Brain pericyte (primary cell): ENCODE measurements around the gene PDE6B.

Experiments
- DNase-seq: peaks from one replicate; pipeline ENCODE4 v3.0.0-alpha.2; 2012; ENCODE audit warnings: low read depth, low spot score

The PDE6B gene

DNA sequence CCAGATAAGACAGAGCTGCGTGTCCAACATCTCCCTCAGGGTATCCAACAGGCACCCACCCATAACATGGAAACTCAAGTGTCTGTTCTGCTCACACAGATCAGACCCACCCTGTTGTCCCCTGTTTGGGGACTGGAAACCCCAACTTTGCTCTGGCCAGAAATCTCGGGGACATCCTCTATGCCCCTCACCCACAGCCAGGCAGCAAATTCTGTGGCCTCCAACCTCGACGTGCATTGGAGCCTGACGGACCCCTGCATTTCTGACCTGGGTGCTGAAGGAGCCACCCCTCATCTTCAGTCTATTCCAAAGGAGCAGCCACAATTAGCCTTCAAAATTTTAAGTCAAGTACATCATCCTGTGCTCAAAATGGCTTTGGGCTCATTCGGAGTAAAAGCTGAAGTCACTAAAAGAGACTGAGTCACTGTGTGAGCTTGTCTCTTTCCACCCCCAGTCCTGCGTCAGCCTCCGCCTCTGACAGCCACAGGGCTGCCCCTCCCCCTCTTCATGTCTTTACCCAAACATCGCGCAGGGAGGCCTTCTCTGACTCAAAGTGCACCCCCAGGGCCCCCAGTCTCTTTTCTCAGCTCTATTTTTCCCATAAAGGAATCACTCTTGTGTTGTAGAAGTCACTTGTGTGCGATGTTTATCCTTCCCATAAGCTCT, 24.4 kb upstream of the PDE6B start:
- no peak for DNase-seq

DNA sequence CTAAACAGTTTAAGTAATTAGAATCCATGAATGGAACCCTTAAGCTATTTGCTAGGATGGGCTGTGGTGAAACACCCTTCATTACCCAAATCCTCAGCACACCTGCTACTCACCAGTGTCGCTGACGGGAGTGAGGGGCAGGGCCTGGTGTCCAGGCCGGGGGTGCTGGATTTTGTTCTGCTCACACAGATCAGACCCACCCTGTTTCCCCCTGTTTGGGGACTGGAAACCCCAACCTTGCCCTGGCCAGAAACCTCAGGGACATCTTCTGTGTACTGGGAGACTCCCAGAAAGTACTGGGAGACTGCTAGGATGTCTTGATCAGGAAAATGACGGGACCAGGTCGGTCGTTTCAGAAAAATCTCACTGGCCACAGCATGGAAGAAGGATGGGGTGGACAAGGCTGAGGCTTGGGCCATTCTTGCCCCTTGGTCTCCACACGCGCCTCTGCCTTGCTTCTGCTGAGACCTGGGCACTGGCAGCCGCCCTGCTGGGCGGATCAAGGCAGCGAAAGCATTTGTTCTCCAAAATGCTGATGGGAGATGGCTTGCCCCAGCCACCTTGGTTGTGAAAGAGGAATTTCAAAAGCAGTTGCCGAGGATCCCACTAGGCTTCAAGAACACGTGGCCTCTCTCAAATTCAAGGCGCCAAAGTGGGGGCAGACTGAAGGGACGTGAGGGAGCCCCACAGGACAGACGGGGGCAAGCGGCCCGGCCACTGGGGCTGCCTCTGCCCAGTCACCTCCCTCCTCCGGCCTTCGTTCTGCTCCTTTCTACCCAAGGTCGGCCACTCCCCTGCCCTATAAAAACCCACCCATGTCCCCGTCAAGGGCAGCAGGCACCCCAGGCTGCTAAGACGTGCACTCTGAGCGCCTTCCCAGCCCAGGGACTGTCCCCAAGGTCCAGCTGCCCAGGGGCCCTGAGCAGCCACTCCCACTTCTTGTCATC, 23.5 kb upstream of the PDE6B start:
- DNase-seq, result no peak

DNA sequence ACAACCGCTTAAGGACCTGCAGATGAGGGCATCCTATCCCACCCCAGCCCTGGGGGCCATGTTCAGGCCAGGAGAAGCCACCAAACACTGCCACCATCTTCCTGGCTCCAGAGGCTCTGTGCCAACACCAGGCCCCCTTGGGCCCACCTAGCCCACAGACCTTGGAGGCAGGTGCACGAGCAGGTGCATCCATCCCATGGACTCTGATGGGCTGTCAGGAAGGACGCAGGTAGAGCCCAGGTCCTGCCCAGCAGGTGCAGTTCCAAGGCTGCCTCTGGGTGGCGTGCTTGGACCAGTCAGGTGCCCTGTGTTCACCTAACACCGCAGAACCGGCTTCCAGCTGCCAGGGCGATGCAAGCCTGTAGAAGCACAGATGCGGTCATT, 22.8 kb upstream of the PDE6B start:
- DNase-seq, result no peak

DNA sequence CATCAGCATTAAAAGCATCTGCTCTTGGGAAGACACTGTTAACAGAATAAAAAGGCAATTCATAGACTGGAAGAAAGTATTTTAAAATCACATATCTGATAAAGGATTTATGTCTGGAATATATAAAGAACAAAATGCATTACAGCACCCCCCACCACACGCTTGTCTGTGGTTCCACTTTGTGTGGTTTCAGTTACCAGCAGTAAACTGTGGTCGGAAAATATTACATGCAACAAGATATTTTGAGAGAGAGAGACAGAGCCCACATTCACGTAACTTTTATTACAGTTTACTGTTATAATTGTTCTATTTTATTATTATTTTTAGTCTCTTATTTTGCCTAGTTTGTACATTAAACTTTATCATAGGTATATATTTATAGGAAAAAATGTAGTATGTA, 21.2 kb upstream of the PDE6B start:
- DNase-seq, result no peak

DNA sequence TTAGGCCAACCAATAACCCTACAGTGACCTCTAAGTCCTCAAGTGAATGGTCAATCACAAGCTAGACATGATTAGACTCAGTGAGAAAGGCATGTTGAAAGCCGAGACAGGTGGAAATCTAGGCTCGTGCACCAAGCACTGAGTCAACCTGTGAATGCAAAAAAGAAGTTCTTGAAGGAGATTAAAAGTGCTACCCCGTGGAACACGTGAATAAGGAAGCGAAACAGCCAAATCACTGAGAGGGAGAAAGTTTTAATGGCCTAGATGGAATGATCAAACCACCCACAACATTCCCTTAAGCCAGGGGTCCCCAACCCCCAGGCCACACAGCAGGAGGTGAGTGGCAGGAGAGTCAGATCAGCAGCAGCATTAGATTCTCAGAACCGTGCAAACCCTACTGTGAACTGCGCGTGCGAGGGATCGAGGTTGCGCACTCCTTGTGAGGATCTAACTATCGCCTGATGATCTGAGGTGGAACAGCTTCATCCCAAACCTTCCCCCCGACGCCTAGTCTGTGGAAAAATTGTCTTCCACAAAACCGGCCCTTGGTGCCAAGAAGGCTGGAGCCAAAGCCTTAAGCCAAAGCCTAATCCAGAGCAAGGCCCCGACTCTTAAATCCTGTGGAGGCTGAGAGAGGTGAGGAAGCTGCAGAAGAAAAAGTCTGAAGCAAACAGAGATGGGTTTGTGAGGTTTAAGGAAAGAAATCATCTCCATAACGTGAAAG, 19.5 kb upstream of the PDE6B start:
- no peak for DNase-seq

DNA sequence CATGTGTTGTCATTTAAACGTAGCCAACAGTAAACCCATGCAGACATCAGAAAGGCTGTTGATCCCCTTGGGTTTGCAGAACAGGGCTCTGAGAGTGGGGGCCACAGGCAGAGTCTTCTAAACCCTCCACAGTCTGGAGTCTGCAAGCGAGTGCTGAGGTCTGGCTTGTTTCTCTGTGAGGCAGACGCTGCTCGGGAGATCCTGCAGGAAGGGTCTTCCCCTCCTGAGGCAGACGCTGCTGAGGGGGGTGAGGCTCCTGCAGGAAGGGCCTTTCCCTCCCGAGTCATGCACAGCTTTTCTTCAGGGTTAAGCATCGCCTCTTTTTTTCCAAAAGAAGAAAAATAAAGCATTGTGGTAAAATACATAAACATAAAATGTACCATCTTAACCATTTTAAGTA, 17.1 kb upstream of the PDE6B start:
- DNase-seq, result no peak

DNA sequence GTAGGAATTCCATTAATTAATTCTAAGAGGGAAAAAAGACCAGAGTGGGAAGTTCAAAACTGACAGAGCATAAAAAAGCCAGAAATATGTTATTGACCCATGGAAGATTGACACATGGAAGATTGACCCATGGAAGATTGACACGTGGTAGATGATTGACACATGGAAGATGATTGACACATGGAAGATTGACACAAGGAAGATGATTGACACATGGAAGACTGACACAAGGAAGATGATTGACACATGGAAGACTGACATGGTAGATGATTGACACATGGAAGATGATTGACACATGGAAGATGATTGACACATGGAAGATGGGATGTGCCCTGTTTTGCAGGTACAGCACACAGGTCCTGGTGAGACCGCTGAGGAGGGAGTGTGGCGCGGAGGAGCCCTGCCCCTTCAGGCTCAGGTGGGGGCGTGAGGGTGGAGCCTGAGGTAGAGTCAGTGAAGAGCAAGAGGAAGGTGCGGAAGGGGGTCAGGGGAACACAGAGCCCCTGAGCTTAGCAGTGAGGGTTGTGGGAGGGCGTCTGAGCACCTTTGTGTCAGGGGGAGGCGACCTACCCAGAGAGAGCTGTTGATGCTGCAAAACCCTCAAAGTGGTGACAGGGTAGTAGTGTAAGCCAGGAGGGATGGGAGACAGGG, 15.8 kb upstream of the PDE6B start:
- DNase-seq, result no peak

DNA sequence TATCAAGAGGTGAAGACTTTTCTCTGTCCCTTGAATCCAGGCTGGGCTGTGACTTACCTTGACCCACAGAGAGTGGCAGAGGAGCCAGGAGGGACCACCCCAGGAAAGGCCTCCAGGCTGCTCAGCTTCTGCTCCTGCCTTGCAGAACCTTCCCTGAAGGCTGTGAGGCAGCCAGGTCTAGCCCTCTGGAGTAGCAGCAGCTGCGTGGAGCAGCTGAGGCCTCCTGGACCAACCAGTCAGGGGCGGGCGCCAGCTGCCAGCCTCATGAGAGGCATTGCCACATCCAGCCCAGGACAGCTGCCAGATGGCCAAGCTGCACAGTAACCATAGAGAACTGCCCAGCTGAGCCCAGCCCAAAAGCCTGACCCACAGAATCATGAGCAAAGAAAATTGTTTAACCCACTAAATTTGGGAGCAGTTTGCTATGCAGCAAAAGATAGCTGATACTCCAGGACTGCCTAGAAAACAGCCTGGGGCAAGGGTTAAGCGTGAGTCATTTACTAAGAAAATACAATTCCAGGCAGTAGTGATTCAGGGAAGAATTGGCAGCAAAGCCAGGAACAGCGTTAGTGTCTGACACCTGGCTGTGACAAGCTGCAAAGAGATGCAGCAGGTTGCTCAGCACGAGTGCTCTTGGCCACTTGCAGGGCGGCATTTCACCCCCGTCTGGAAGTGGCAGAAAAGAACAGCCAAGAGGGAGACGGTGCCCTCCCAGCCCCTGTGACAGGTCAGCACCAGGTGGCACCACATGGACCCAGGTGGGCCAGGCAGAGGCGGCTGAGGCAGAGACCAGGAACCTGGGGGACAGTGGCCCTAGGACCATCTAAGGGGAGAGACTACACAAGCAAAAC, 14.7 kb upstream of the PDE6B start:
- DNase-seq, result no peak

DNA sequence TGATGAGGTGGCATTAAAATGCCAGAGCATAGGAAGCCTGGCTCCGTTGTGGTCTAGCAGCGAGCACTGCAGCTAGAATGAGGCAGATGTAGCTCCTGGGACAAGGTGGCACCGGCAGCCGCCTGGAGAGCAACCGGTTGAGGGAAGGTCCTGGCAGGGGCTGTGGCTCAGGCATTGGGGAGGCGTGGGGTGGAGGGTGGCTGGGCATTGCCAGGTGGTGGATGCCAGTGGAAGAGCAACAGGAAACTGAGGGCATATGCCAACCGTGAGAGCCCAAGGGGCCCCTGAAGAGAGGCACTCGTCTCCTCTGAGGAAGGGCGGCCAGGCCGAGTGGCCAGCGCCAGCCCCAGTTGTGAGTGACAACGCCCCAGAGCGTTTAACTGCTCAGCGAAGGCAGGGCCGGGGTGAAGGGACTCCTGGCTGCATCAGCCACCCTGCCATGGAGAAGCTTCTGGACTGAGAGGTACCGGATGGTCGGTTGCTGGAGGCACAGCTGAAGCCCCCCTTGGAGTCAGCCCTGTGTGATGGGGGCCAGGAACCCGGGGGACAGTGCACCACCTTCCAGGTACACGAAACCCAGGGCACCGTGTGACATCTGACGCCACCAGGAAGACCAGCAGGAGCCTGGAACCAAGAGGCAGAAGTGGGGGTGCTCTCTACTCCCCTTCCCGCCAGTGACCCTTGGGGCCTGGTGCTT, 13.2 kb upstream of the PDE6B start:
- no peak for DNase-seq

DNA sequence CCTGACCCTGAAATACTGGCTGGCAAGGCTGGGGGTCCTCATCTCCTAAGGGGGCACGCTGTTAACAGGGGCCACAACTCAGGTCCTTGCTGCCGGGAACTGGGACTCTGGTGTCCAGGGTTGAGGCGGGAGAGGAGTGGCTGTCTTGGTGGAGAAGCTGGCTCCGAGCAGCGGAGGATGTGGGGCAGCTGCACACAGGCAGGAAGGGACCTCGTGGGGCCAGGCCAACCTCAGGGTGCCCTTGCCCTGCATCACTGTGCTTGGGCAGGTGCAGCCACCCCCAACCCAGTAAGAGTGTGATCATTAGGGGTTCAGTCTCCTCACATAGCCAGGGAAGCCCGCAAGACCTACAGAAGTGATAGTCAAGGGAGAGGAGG, 12.6 kb upstream of the PDE6B start:
- DNase-seq, result no peak

DNA sequence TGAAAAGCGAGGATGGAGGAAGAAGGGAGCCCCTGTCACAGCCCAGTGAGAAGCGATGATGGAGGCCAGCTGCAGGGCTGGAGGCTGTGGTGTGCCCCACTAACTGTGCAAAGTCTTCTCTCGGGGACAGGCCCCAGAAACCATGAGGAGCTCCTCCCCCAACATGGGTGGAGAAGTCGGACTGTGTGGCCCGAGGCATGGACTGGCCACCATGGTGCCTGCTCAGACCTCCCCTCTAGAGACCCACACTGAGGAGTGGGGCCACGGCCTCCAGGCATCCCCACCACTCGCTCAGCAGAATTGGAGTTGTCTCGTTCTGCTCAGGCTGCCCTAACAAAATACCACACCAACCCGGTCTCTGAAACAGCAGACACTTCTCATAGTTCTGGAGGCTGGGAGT, 12.2 kb upstream of the PDE6B start:
- DNase-seq, result no peak

DNA sequence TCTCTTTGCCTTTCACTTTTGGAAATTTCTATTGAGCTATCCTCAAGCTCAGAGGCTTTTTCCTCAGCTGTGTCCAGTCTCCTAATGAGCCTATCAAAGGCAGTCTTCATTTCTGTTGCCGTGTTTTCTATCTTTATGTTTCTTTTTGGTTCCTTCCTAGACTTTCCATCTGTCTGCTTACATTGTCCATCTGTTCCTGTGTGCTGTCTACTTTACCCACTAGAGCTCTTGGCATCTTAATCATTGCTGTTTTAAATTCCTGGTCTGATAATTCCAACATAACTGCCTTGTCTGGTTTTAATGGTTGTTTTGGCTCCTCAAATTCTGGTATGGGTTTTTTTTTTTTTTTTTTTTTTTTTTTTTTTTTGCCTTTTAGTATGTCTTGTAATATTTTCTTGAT, 9.3 kb upstream of the PDE6B start:
- DNase-seq, result no peak

DNA sequence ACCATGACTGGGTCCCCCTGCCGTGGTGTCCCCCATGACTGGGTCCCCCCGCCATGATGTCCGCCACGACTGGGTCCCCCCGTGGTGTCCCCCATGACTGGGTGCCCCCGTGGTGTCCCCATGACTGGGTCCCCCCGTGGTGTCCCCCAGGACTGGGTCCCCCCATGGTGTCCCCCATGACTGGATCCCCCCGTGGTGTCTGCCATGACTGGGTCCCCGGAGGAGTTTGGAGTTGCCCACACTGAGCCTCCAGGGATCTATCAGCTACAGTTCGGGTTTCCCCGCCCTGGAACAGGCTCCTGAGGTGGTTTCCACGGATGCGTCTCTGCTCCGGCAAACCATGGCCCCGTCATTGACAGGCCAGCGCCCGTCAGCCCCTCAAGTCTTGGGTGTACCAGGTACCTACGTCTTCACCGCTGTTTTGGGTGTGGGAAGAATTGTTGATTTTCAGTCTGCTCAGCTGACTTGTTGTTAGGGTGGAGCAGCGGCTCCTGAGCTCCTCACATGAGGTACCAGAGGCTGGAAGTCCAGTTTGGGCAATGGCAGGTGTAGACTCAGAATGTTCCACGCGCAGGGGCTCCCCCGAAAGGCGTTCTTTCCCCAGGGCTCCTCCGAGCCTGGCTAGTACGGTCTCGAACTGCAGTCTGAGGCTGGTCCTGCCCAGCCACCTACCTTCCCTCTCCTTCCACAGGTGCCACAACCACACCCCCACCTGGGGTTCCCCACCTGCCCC, 8.3 kb upstream of the PDE6B start:
- no peak for DNase-seq

DNA sequence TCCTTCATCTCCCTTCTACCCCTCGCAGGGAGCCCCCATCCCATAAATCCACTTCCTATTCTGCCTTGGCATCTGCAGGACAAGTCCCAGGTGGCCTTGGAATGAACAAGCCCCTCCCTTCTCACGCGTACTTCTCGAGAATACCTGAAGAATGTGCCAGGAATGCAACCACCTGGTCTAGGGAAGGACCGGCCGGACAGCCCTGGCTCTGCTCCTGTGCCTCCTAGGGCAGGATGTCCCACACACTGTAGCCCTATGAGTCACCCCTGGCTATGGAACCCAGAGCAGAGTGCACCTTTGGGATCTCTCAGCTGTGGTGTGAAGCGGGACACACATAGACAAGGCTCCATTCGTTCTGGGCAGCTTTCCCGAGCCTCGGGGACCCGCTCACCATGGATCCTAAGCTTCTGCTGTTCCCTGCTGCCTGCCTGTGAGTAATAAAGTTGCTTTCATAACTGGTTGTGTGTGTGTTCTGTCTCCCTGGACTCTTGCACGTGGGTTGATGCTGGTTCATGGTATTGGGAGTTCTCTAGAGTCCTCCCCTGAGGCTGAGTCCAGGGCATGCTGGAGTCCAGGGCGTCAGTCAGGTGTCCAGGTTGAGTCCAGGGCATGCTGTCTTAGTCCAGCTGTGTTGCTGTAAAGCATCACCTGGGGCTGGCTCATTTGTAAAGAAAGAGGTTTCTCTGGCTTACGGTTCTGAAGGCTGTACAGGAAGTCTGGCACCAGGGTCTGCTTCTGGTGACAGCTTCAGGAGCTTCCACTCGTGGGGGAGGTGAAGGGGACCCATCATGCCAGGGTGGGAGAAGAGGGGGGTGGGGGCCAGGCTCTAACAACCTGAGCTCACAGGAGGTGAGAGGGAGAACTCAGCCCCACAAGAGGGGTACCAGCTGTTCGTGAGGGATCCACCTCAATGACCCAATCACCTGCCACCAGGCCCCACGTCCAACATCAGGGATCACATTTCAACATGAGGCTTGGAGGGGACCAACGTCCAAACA, 7.4 kb upstream of the PDE6B start:
- no peak for DNase-seq

DNA sequence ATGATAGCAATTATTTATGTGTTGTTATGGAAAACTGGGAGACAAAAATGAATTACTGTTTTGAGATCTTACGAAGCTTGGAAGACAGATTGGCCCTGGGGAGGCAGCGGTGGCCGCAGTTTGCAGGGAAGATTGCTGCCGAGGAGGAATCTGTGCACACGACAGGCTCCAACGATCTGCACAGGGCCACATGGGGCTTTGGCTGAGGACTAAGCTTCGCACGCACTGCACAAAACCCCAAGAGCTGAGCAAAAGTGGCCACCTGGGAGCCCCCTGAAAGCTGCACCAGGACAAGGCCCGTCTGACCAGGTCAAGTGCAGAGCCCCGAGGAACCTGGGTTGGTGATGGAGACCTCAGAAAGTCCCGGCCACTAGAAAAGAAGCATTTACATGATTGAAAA, 5.2 kb upstream of the PDE6B start:
- no peak for DNase-seq

DNA sequence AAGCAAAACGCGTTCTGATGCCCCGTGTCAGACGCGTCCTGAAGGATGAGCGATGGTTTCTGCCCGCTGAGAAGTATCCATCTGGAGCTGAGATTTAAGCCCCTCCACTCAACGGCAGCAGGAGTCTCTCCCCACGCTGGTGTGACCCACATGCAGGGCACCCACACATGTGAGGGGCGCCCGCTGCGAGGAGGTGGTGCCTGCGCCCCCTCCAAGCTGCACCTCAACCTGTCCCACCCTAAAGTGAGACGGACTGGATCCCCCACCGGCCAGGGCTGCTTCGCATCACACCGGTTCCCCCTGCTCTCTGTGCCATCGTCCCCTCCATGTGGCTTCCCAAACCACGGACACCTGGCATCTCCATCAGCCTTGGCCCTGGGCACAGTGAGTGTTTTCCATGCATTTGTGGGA, 4.5 kb upstream of the PDE6B start:
- no peak for DNase-seq

DNA sequence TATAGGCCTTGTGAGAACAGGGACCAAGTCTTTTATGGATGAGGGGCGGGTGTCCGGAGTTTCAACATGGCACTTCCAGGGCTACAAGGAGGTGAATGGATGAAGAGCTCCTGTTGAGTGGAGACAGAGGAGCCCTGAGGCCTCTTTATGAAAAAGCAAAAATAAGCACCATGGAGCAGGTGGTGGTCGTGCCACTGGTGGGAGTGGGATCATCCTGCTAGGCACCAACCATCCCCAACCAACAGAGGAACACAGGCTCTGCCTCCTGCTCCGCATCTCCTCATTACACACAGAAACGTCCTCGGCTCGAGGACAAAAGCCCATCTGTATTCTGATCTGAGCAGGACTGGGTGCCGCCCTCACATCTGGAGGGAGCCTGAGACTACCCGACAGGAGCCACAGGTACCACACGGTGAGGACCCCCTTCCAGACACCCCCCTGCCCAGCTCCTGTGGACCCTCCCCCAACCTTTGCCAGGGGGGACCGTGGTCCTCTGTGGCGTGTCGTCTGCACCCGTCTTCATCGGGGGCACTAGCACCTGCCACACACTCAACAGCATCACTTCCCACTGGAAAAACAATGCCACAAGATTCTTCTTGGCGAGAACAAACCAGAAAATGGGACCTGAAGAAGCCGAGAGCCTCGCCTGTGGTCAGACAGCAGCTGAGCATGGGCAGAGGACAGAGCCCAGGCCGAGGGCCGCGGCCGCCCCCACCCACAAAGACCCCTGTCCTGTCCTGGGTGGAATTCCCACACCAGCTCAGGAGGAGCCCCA, 3.9 kb upstream of the PDE6B start:
- DNase-seq, result no peak
